ENCODE data around the gene SLC12A9.

Gene SLC12A9

GRCh38 chr7:100863406-100863950, 11.0 kb downstream of the SLC12A9 start:
- DNase-seq: peak; percentile 66

- DNase-seq: no peak
Measured at GRCh38 chr7:100864263-100864845, 11.8 kb downstream of the SLC12A9 start.

GRCh38 chr7:100865372-100865911, 12.9 kb downstream of the SLC12A9 start:
- DNase-seq: peak; percentile 60

- DNase-seq: peak; percentile 86
Measured at GRCh38 chr7:100865938-100866728, 13.6 kb downstream of the SLC12A9 start.

- DNase-seq: no peak
Measured at GRCh38 chr7:100866729-100867039, 14.2 kb downstream of the SLC12A9 start.

- peak; percentile 93 for DNase-seq
Measured at GRCh38 chr7:100867040-100867775, 14.7 kb downstream of the SLC12A9 start, which contains the start of gene TRIP6. Gene TRIP6, plus strand, starts transcription at chr7:100867387. Its CDS starts 111 bp downstream, at chr7:100867498.

- no peak for DNase-seq
Measured at GRCh38 chr7:100867776-100868485, 15.4 kb downstream of the SLC12A9 start.

- no peak for DNase-seq
Measured at GRCh38 chr7:100873599-100874299, 21.2 kb downstream of the SLC12A9 start.

GRCh38 chr7:100874300-100874576, 21.7 kb downstream of the SLC12A9 start:
- no peak for DNase-seq

GRCh38 chr7:100874577-100875355, 22.3 kb downstream of the SLC12A9 start, which contains the start of gene SRRT:
Gene SRRT, plus strand, starts transcription at chr7:100875103. Its CDS starts 488 bp downstream, at chr7:100875591.
- peak; percentile 99 for DNase-seq

- peak; percentile 46 for DNase-seq
Measured at GRCh38 chr7:100875356-100875751, 22.8 kb downstream of the SLC12A9 start.

GRCh38 chr7:100878013-100878412, 25.5 kb downstream of the SLC12A9 start:
- no peak for DNase-seq

- no peak for DNase-seq
Measured at GRCh38 chr7:100878685-100879084, 26.2 kb downstream of the SLC12A9 start.

GRCh38 chr7:100879685-100880261, 27.3 kb downstream of the SLC12A9 start:
- no peak for DNase-seq

GRCh38 chr7:100880645-100881044, 28.1 kb downstream of the SLC12A9 start:
- DNase-seq: no peak

GRCh38 chr7:100881136-100881535, 28.6 kb downstream of the SLC12A9 start:
- DNase-seq: no peak

- DNase-seq: no peak
Measured at GRCh38 chr7:100882201-100882600, 29.7 kb downstream of the SLC12A9 start.

GRCh38 chr7:100882785-100883526, 30.4 kb downstream of the SLC12A9 start:
- DNase-seq: no peak

GRCh38 chr7:100884736-100885439, 32.4 kb downstream of the SLC12A9 start:
- DNase-seq: no peak
